HG03575 (cell line): ENCODE data around the gene SH3RF2.

Source experiments
- ATAC-seq: cut with Tn5 transposase; IDR thresholded peaks from one replicate; pipeline ENCODE4 v1.9.1; 2021; ENCODE audit not compliant: unreplicated experiment, insufficient number of reproducible peaks, low FRiP score; ENCODE audit errors: extremely low read depth

The SH3RF2 gene

GRCh38 chr5:146020100-146020499 lies 83.7 kb downstream of the SH3RF2 start:
- ATAC-seq = no peak

GRCh38 chr5:146024034-146024433 lies 87.7 kb downstream of the SH3RF2 start:
- no peak for ATAC-seq

- no peak for ATAC-seq
Measured at GRCh38 chr5:146025114-146025680, 88.8 kb downstream of the SH3RF2 start.

GRCh38 chr5:146025681-146026080 lies 89.3 kb downstream of the SH3RF2 start:
- ATAC-seq = no peak

GRCh38 chr5:146026307-146027010 lies 90.1 kb downstream of the SH3RF2 start:
- no peak for ATAC-seq

GRCh38 chr5:146027751-146028150 lies 91.4 kb downstream of the SH3RF2 start:
- no peak for ATAC-seq

GRCh38 chr5:146032911-146033310 lies 96.5 kb downstream of the SH3RF2 start:
- ATAC-seq = no peak

GRCh38 chr5:146034127-146034526 lies 97.7 kb downstream of the SH3RF2 start:
- no peak for ATAC-seq

GRCh38 chr5:146034605-146035004 lies 98.2 kb downstream of the SH3RF2 start:
- no peak for ATAC-seq

GRCh38 chr5:146039420-146039819 lies 103.0 kb downstream of the SH3RF2 start:
- ATAC-seq = no peak

GRCh38 chr5:146040527-146040926 lies 104.1 kb downstream of the SH3RF2 start:
- no peak for ATAC-seq

- no peak for ATAC-seq
Measured at GRCh38 chr5:146041180-146041789, 104.9 kb downstream of the SH3RF2 start.

GRCh38 chr5:146042628-146043279 lies 106.4 kb downstream of the SH3RF2 start:
- ATAC-seq = no peak

- ATAC-seq = no peak
Measured at GRCh38 chr5:146043722-146044121, 107.3 kb downstream of the SH3RF2 start.

GRCh38 chr5:146047396-146047795 lies 111.0 kb downstream of the SH3RF2 start:
- no peak for ATAC-seq

- ATAC-seq = no peak
Measured at GRCh38 chr5:146048994-146049703, 112.8 kb downstream of the SH3RF2 start.

- no peak for ATAC-seq
Measured at GRCh38 chr5:146049704-146050026, 113.3 kb downstream of the SH3RF2 start.

GRCh38 chr5:146050086-146050485 lies 113.7 kb downstream of the SH3RF2 start:
- no peak for ATAC-seq

- ATAC-seq = no peak
Measured at GRCh38 chr5:146051678-146052077, 115.3 kb downstream of the SH3RF2 start.

- no peak for ATAC-seq
Measured at GRCh38 chr5:146052780-146053179, 116.4 kb downstream of the SH3RF2 start.
